GM18526 (cell line): ENCODE measurements around the gene EXT2.

ENCODE experiments used
- POLR2A ChIP-seq: IDR thresholded peaks from 3 replicates; pipeline ENCODE4 v1.6.1; 2011; ENCODE audit not compliant: insufficient read length; ENCODE audit errors: extremely low read depth

EXT2 gene

GRCh38 chr11:44159848-44160721 is 64.6 kb downstream of the EXT2 start:
- TF ChIP-seq POLR2A, result no peak

- TF ChIP-seq POLR2A, result no peak
Measured at GRCh38 chr11:44162004-44162403, 66.5 kb downstream of the EXT2 start.

- TF ChIP-seq POLR2A, result no peak
Measured at GRCh38 chr11:44162662-44163061, 67.2 kb downstream of the EXT2 start.

DNA sequence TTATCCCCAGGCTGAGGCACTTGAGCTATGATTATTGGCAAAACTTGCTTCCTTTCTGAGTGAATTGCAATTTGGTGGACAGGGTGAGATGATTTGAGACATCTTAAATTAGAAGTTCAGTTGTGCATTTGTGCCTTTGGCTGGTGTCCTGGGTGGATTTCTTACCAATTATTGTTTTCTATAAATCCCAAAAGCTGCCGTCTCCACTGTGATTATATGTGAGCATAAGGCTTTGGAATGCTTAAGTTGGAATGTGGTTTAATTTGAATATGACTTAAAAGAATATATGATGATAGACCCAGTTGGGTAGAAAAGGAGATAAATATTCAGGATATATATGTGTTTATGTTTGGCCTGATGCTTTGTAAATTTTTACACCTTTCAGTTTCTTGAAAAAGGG is 70.0 kb downstream of the EXT2 start:
- TF ChIP-seq POLR2A, result no peak

- TF ChIP-seq POLR2A, result no peak
Measured at GRCh38 chr11:44167046-44167445, 71.6 kb downstream of the EXT2 start.

DNA sequence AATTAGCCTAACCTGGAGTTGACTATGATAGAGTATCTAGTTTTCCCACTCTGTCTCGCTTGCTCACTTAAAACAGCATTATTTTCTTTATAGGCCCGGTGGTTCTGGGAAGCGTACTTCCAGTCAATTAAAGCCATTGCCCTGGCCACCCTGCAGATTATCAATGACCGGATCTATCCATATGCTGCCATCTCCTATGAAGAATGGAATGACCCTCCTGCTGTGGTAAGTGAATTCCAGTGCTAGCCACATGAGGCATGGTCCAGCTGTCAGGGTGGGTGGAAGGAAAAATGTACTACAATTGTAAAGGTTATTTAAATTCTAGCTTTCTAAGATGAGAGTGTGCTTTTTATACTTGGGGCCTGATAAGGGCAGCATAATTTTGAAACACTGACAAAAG is 76.0 kb downstream of the EXT2 start:
- no peak for TF ChIP-seq POLR2A

GRCh38 chr11:44172966-44173365 is 77.5 kb downstream of the EXT2 start:
- no peak for TF ChIP-seq POLR2A

DNA sequence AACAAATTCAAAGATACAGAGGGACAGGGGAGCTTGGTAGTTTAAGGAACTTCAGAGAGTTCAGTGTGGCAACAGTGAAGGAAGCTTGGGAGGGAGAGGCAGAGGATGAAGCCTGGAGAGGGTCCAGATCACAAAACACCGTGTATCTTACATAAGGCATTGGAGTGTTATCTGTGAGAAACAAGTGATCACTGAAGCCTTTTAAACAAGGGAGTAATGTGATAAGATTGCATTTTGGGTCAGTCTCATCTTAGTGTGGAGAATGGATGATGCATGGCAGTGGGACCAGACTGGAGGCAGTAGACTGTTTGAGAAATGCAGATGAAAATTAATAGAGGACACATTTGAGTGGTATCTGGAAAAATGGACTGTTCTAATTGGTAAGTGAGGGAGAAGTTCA is 79.4 kb downstream of the EXT2 start:
- TF ChIP-seq POLR2A, result no peak

DNA sequence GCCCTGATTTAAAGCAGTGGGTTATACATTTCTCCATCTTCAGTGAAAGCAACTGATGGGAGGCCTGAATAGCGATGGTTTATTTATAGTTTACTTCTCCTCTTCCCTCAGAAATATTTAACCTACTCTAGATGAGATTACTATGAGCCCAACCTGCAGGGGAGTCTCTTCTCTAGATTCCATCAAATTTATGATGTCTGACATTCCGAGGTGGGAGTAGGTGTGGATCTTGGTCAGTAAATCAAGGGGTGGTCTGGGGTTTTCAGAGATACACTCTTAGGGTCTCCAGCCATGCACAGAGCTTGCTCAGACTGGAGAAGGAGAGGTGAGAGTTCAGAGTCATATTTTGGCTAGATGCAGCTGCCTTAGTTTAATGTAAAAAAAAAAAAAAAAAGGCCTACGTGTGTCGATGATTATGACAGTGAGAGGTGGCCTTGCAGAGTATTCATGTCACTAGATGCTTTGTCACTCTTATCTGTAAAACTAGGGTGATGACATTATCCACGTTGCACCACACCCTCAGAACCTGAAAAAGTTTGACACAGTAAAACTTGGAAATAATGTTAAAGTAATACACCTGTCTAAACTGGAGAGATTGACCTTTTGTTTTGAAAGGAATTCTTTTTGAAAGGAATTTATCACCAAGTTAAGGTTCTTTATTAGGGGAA is 81.2 kb downstream of the EXT2 start:
- TF ChIP-seq POLR2A, result no peak

DNA sequence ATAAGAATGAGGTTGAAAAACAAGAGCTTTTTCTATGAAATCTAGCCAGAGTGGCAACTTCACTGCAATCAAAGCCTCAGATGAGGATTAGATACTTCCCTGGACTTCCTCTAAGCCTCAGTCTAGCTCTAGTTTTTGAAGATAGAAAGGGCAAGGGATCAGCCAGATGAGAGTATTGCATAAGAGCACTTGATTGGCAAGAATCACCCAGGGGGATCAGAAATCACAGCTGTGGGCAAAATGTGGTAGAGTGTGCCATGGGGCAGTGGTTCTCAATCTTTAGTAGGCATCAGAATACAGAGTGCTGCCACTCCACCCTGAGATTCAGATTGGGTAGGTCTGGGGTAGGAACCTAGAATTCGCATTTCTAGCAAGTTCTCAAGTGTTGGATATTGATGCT is 82.4 kb downstream of the EXT2 start:
- TF ChIP-seq POLR2A, result no peak

DNA sequence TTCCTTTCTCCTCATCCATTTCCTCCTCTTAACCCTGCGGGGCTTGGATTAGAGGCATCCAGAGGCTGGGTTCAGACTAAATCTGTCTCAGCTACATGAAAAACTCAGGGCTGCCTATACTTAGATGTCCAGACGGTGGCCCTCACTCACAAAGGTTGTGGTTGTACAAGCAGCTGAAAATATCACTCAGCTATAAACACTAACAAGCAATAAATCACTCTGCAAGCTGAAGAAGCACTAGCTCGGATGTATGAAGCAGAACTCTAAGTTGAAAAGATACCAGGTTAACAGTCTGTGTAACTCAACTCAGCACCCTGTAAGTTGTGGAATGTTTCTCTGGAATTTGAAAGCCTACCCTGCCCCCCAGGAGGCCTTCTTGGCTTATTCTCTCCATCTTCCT is 82.9 kb downstream of the EXT2 start:
- no peak for TF ChIP-seq POLR2A

DNA sequence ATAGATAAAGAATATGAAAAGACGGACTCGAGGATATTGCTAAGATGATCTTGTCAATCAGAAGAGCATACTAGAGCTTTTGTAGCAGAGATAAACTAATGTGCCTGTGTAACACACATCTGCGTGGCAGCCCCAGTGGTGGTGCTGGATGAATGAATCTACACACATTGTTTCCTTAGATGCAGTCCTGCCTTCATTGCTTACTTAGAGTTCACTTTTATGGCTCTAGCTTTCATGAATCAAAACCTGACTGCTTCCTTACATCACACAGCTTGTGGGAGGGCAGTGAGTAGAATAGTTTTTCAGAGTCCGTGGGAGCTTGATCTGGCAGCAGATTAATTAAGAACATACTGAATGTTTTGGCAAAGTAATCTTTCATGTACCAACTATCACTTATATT is 83.7 kb downstream of the EXT2 start:
- no peak for TF ChIP-seq POLR2A

DNA sequence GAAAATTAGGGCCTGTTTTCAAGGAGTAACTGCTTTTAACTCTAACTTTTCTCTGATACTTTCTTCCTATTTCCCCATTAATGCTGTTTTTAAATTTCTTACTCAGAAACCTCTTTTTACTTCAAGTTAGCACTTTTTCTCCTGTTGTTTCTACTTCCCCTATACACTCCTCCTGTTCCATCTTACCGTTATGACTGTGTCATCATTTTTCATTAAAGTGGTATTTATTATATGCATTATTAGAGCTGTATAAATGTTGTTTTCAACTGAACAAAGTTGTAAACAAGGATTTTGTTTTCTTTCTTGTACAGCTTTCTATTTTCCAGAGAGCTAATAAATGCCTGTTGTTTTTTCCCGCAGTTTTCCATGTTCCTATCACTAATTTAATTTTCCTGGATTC is 84.6 kb downstream of the EXT2 start:
- no peak for TF ChIP-seq POLR2A

GRCh38 chr11:44185522-44185921 is 90.0 kb downstream of the EXT2 start:
- no peak for TF ChIP-seq POLR2A

- no peak for TF ChIP-seq POLR2A
Measured at GRCh38 chr11:44186321-44186930, 90.9 kb downstream of the EXT2 start.

- no peak for TF ChIP-seq POLR2A
Measured at GRCh38 chr11:44188643-44189042, 93.2 kb downstream of the EXT2 start.
